ENCODE data around the gene MLEC.

DNA sequence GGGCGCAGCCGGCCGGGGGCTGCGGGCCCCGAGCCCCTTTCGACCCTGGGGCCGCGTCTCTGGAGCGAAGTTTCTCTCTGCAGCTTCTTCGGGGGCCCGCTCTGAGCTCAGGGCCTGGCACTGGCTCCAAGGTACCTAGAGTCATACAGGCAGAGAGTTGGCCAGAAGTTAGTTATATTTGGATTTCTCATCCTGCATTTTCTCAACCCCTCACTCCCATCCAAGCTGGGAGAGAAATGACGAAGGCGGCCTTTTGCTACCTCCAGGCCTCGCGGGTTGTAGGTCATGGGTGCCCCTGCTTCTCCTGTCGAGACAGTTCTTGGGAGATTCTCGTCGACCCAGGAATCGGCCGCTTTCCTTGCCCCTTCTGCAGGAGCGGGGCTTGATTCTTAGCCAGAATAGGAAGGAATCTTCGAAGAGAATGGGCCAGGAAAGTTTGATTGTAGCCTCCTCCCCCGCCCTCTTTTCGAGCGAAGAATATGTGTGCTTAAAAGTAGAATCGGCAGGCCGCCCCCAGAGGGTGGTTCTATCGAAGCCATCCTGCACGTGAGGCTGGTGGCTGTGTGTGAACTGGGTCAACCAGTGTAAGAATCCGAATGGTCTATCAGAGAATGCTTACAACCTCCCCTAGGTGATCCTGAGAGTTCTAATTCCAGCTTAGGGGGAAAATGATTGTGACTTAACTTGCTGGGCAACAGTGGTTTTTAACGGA lies 785 bp downstream of the MLEC start:
- no peak for TF ChIP-seq POLR2AphosphoS5 (IDR thresholded peaks at IDR 0.05)
- TF ChIP-seq, protein P1, sequence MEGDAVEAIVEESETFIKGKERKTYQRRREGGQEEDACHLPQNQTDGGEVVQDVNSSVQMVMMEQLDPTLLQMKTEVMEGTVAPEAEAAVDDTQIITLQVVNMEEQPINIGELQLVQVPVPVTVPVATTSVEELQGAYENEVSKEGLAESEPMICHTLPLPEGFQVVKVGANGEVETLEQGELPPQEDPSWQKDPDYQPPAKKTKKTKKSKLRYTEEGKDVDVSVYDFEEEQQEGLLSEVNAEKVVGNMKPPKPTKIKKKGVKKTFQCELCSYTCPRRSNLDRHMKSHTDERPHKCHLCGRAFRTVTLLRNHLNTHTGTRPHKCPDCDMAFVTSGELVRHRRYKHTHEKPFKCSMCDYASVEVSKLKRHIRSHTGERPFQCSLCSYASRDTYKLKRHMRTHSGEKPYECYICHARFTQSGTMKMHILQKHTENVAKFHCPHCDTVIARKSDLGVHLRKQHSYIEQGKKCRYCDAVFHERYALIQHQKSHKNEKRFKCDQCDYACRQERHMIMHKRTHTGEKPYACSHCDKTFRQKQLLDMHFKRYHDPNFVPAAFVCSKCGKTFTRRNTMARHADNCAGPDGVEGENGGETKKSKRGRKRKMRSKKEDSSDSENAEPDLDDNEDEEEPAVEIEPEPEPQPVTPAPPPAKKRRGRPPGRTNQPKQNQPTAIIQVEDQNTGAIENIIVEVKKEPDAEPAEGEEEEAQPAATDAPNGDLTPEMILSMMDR (IDR thresholded peaks at IDR 0.05) = no peak

Data from esophagus muscularis mucosa (tissue), 3 donors.